HG03521 (cell line): ENCODE results near the gene ACOXL.

Experiments
- ATAC-seq: cut with Tn5 transposase; IDR thresholded peaks from one replicate; pipeline ENCODE4 v1.9.1; 2021; ENCODE audit warnings: mild to moderate bottlenecking, moderate library complexity; ENCODE audit not compliant: unreplicated experiment

ACOXL gene

DNA sequence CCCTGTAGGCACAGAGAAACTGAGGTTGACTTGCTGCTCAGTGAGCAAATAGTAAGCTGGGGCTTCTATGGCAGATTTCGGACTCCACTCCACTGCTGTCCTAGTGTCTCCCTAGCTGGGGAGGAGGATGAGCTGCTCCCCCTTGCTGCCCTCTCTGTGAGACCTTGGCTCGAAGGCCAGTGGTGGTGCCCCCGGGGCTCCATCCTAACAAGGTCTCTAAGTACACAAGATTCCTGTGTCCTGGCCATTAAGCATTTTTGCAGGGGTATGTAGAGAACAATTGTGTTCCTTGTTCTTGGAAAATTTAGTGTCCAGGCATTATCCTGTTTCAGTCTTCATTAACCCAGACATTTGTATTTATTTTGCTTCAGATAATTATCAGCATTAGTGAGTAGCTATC, 367.0 kb downstream of the ACOXL start:
- no peak for ATAC-seq

- peak; percentile 45 for ATAC-seq
Observed at GRCh38 chr2:111100087-111100764, 367.9 kb downstream of the ACOXL start.

DNA sequence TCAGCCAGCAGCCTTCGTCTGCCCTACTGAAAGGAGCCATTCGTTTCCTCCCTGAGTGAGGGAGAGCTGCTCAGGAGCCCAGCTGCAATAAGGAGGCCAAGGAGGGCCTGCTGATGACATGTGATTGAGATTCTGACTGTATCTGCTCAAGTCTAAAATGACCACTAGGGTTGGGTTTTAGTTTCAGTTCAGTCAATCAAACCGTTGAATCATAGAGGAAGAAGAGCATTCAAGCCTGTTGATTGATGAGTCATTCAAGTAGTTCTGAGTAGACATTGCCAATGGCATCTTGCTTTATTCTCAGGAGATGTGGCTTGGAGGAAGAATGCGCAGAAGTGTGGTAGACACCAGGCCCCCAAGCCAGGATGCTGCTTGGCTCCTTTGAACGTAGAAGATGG, 368.4 kb downstream of the ACOXL start:
- peak; percentile 78 for ATAC-seq

GRCh38 chr2:111101592-111101991, 369.2 kb downstream of the ACOXL start:
- no peak for ATAC-seq

DNA sequence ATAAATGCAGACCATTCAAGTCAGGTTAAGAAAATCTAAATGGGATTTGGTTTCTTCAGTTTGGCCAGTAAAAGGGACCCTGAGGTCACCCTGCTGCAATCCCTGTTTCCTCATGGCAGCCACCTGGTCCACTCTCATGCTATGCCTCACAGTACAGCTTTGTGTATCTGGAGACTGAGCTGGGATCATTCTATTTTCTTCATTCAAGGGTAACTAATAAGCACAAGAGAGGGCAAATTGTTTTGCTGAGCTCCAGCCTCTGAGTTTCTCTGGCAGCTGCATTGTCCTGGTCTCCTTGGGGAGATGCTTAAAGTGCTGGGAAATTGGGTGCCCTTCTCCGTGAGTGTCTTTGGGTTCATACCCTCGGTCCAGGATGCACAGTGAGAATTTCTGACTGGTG, 369.8 kb downstream of the ACOXL start:
- no peak for ATAC-seq

DNA sequence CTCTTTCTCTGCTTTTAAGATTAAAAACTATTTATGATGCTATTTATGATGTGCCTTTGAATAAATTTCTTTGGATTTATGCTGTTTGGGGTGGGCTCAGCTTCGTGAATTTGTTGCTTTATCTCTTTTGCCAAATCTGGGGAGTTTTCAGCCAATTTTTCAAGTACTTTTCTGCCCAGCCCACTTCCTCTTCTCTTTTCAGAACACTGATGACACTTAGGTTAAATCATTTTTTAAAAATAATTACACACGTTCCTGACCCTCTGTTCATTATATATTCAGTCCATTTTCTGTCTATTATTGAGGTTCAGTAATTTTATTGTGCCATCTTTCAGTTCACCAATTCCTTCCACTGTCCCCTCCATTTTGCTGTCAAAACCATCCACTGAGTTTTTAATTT, 373.6 kb downstream of the ACOXL start:
- no peak for ATAC-seq

GRCh38 chr2:111106706-111107105, 374.3 kb downstream of the ACOXL start:
- no peak for ATAC-seq

DNA sequence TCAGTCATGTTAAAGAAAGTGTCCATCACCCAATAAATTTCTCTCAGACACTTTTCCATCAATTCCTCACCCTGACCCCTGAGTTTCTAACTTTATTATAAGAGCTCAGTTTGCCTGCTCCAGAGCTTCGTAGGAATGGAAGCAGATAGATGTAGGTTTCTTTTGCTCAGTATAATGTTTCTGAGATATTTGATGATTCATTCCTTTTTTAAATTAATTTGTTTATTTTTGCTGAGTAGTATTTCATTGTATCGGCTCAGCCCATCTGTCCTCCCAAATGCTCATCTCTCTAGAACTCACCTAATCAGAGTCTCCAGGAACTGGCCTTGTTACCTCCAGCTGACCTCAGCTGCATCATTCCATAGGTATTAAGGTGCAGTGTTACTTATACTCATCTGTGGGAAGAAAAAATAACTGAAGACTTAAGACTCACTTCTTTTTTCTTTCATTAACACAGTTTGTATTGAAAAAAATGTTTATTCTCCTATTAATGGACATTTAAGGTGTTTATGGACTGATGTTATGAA, 376.4 kb downstream of the ACOXL start:
- ATAC-seq = no peak

- ATAC-seq = no peak
Observed at GRCh38 chr2:111111101-111111755, 378.9 kb downstream of the ACOXL start.

DNA sequence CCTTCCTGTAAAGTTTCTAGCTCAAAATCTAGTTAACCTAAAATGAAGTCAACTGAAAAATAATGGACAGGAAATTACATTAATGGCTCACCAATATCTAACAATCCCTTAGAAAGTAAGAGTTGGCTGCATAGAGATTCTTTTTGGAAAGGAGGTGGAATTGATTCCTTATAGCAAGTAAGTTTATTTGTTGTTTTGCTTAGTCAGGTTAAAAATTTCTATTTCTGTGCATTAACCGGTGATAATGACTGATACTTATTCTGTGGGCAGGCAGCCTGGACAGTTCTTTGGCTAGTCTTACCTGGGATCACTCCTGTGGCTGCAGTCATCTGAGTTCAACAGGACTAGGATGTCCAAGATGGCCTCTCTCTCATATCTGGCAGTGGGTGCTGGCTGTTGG, 381.5 kb downstream of the ACOXL start:
- no peak for ATAC-seq

DNA sequence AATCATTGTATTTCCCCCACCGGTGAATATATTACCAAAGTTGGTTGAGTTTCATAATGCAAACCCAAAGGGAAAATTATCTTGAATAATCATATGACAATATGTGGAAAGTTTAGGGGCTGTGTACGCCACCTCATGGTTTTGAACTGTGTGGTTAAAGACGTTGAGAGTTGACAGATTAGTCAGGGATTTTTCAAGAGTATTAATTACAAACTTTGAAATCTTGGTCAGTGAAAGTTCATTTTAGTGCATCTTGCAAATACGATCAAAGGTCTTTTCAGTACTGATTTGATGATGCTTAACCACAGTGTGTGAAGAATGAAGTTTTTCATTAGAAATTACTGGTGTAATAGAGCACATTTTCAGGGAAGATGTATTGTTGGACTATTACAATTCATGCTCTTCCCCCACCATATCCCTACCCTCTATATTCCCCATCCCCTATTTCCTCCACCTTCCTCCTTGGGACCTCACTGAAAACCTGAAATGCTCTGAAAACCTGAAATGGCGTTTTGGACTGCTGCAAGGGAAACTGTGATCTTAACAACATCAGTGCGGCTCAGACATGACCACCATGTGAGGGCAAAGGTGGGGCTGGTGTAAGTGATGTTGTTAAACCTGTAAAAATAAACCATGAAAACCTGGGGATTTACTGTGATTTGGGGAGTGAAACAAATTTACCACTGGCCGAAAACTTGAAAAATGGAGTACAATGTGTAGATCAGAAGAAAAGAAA, 383.8 kb downstream of the ACOXL start:
- ATAC-seq = no peak

- no peak for ATAC-seq
Observed at GRCh38 chr2:111116843-111117597, 384.6 kb downstream of the ACOXL start.

GRCh38 chr2:111117598-111118480, 385.5 kb downstream of the ACOXL start:
- ATAC-seq = no peak

- no peak for ATAC-seq
Observed at GRCh38 chr2:111118481-111118980, 386.2 kb downstream of the ACOXL start.

GRCh38 chr2:111118981-111119821, 386.8 kb downstream of the ACOXL start:
- no peak for ATAC-seq

DNA sequence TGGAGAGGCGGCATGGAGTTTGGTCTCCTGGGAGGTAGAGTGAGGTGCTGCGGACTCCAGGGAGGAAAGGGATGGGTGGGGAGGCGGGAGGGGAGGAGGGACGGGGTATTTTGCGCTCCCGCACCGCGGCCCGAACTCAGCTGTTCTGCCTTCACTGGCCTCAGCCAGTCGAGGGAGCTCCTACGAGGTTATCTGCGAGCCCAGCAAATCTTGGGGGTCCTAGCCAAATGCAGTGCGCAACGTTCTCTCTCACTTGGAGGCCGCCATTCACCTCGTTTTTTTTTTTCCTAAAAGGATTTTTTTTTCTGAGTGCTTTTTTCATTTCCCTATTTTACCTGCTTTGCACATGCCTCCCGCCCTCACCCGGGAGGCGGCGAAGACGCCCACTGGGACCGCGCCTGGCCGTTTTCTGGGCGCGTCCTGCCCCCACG, 387.5 kb downstream of the ACOXL start:
- peak; percentile 0 for ATAC-seq

DNA sequence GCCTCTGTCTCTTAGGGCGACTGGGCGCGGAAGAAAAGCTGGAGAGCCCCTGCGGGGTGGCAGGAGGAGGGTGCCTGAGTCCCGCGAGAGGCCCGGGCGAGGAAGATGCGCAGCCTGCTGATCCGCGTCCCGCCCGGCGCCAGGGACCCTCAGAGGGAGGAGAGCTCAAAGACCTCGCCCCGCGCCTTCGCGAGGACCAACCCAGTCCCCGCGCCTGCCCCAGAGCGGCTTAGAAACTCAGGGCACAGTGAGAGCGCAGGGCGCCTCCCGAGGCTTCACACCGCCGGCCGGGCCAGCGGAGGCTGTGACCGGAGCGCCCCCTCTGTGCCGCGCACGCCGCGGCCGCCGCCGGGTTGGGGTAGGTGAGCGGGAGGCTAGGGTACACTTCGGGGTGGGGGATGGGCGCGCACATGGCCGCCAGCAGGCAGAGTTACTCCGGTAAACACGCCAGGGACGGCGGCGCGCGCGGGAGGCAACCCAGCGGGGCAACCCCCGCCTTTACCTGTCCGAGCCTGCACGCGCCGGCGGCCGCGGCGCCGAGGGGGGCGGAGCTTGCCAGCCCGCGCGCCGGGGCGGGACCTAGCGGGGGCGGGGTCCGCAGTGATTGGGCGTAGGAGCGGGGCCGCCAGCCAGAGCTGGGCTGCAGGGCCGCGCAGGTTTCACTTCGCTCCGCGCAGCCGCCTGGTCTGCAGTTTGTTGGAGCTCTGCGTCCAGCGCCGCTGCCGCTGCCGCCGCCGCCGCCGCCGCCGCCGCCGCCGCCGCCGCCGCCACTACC, 388.1 kb downstream of the ACOXL start, which contains the start of gene BCL2L11:
Gene BCL2L11, plus strand, starts transcription at position 662 of the 775 bp plus-strand sequence. CDS start 2,832 bp downstream, outside the sequence.
- ATAC-seq = peak; percentile 52
